Trophoblast cell (in vitro differentiated cells and primary cell): ENCODE results near the gene FEV.
A peak's percentile ranks its signal among the peaks of the same experiment; 100 is the strongest.

ENCODE experiments used
- DNase-seq, 2 donors: peaks; one replicate each; pipeline ENCODE4 v3.0.0-alpha.2; 2016
- H2AFZ ChIP-seq: 2 replicates; pipeline ENCODE4 v1.6.1; 2013; ENCODE audit warnings: low read length, moderate library complexity, mild to moderate bottlenecking; ENCODE audit not compliant: insufficient read depth, poor library complexity
- H2AK5ac ChIP-seq: 2 replicates; pipeline ENCODE4 v1.6.1; 2013; ENCODE audit warnings: mild to moderate bottlenecking, low read length
- H2BK120ac ChIP-seq: 2 replicates; pipeline ENCODE4 v1.6.1; 2013; ENCODE audit warnings: low read length, mild to moderate bottlenecking, moderate library complexity; ENCODE audit not compliant: insufficient read depth, poor library complexity
- H2BK12ac ChIP-seq: 2 replicates; pipeline ENCODE4 v1.6.1; 2013; ENCODE audit warnings: mild to moderate bottlenecking, low read length, moderate library complexity
- H2BK5ac ChIP-seq: 2 replicates; pipeline ENCODE4 v1.6.1; 2013; ENCODE audit warnings: low read length, low read depth, moderate library complexity, mild to moderate bottlenecking; ENCODE audit not compliant: poor library complexity
- H3K14ac ChIP-seq: 2 replicates; pipeline ENCODE4 v1.6.1; 2013; ENCODE audit warnings: mild to moderate bottlenecking, low read length
- H3K18ac ChIP-seq: 2 replicates; pipeline ENCODE4 v1.6.1; 2013; ENCODE audit warnings: mild to moderate bottlenecking, low read length
- H3K23ac ChIP-seq: 2 replicates; pipeline ENCODE4 v1.6.1; 2013; ENCODE audit warnings: low read length
- H3K27ac ChIP-seq: 2 replicates; pipeline ENCODE4 v1.5.1; 2013; ENCODE audit warnings: low read depth, mild to moderate bottlenecking, inconsistent platforms, low read length, moderate library complexity
- H3K27me3 ChIP-seq: 2 replicates; pipeline ENCODE4 v1.6.1; 2013; ENCODE audit warnings: inconsistent platforms, mild to moderate bottlenecking, low read length, moderate library complexity; ENCODE audit not compliant: insufficient read depth
- H3K36me3 ChIP-seq, 2 experiments: 1 replicate in 1 of 2; 2 replicates in 1 of 2; pipeline ENCODE4 v1.6.1; 2013; ENCODE audit warnings: low read length in 2 of 2, mild to moderate bottlenecking in 2 of 2, moderate library complexity in 1 of 2; ENCODE audit not compliant: insufficient read depth in 2 of 2, control insufficient read depth in 1 of 2
- H3K4ac ChIP-seq: 2 replicates; pipeline ENCODE4 v1.6.1; 2013; ENCODE audit warnings: low read depth, mild to moderate bottlenecking, low read length, moderate library complexity
- H3K4me1 ChIP-seq, 2 experiments: 1 replicate in 1 of 2; 2 replicates in 1 of 2; pipeline ENCODE4 v1.6.1; 2013; ENCODE audit warnings: low read length in 2 of 2, mild to moderate bottlenecking in 2 of 2, moderate library complexity in 1 of 2; ENCODE audit not compliant: insufficient read depth in 2 of 2, control insufficient read depth in 1 of 2
- H3K4me2 ChIP-seq: 2 replicates; pipeline ENCODE4 v1.6.1; 2013; ENCODE audit warnings: inconsistent platforms, mild to moderate bottlenecking, low read length, moderate library complexity
- H3K4me3 ChIP-seq: 2 replicates; pipeline ENCODE4 v1.5.1; 2013; ENCODE audit warnings: mild to moderate bottlenecking, low read depth, low read length, inconsistent platforms
- H3K79me1 ChIP-seq: one replicate; pipeline ENCODE4 v1.6.1; 2013; ENCODE audit warnings: low read length
- H3K79me2 ChIP-seq: 2 replicates; pipeline ENCODE4 v1.6.1; 2013; ENCODE audit warnings: low read length, mild to moderate bottlenecking; ENCODE audit not compliant: control insufficient read depth, insufficient read depth, poor library complexity
- H3K9ac ChIP-seq: 2 replicates; pipeline ENCODE4 v1.6.1; 2013; ENCODE audit warnings: mild to moderate bottlenecking, low read length
- H3K9me3 ChIP-seq: 2 replicates; pipeline ENCODE4 v1.6.1; 2013; ENCODE audit warnings: low read depth, mild to moderate bottlenecking, control low read depth, inconsistent platforms, low read length; ENCODE audit not compliant: insufficient read depth
- H4K12ac ChIP-seq: 2 replicates; pipeline ENCODE4 v1.6.1; 2013; ENCODE audit warnings: low read depth, mild to moderate bottlenecking, low read length, moderate library complexity
- H4K8ac ChIP-seq: 2 replicates; pipeline ENCODE4 v1.6.1; 2013; ENCODE audit warnings: low read depth, mild to moderate bottlenecking, low read length, moderate library complexity
- H4K91ac ChIP-seq: one replicate; pipeline ENCODE4 v1.6.1; 2013; ENCODE audit warnings: low read depth, mild to moderate bottlenecking, low read length, moderate library complexity
- WGBS: extraction: QIAGEN DNeasy Blood & Tissue Kit; methylation state at CpG from one replicate; pipeline ENCODE4 v1.1.7; 2013; ENCODE audit warnings: missing lambda C conversion rate; ENCODE audit not compliant: insufficient read length, insufficient coverage; ENCODE audit errors: extremely low coverage; 5-methylcytosine and 5-hydroxymethylcytosine counted together

Gene FEV

DNA sequence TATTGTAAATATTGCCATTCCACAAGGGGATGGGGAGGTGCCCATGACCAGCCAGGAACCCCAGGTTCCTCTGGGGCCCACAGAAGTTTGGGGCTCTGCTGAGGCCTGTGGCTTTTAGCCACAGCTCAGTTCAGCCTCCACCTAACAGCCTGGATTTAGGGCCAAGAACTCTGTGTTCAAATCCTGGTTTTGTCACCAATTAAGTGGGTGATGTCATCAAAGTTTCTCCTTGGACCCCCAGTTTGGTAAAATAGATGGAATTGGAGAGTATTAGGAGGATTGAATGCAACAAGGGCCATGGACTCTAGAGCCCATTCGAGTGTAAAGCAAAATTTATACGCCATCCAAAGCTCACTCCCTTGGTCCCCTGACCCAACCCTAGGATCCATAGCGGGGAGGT lies 3.2 kb upstream of the FEV start:
- Histone ChIP-seq H3K4me1 (peaks cover under 1% of the 10 kb centered on the region in 2 experiments), H3K36me3 (no peaks in the 10 kb centered on the region), H3K9ac (no peak overlapping the region), H2BK5ac (no peak overlapping the region), H2AK5ac (no peak overlapping the region), H3K4ac (no peak overlapping the region), H3K4me3 (no peak overlapping the region), H4K8ac (no peak overlapping the region), H3K4me2 (no peak overlapping the region), H3K18ac (no peak overlapping the region), H2BK120ac (no peak overlapping the region), H3K79me1 (no peaks in the 10 kb centered on the region), H3K14ac (no peak overlapping the region), H4K91ac (no peak overlapping the region), H3K9me3 (peaks cover 14% of the 10 kb centered on the region), H3K79me2 (no peaks in the 10 kb centered on the region), H2BK12ac (no peak overlapping the region), H3K27ac (no peak overlapping the region), H4K12ac (no peak overlapping the region), H3K27me3 (peaks cover 92% of the 10 kb centered on the region), H2AFZ (no peak overlapping the region), H3K23ac (no peak overlapping the region)
- no peak for DNase-seq
- WGBS: no CpG with 5 or more reads among the region's 3 CpGs

DNA sequence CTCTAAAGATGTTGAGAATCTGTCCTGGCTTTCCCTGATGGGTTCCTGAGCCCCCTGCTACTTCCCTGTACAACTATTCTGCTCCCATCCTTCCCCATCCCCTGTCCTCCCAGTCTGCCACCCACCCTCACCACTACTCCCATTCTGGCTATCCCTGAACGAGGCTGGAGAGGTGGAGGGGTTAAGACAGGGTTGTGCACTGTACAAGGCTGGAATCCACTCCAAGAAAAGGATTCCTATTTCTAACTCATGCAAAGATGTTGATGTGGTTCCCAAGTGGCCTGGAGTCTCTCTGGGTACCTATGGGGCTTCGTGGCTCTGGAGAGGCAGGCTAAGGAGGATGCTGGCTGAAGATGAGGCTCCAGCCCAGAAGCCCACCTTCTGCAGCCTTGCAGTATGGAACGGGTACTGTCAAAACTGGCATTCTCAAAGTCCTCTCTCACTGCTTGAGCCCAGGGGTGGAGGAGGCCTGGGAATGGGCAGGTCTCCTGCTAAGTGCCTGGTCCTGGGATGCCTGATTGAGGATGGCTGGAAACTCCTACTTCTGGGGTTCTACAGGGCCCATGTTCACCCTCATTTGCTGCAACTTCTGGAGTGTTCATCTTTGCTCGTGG lies 1.3 kb upstream of the FEV start:
- Histone ChIP-seq H3K4me2 (no peak overlapping the region), H3K79me2 (no peaks in the 10 kb centered on the region), H3K4me3 (no peak overlapping the region), H2BK5ac (no peak overlapping the region), H4K8ac (no peak overlapping the region), H3K4ac (no peak overlapping the region), H3K23ac (no peak overlapping the region), H3K27me3 (peaks cover 92% of the 10 kb centered on the region), H3K36me3 (no peaks in the 10 kb centered on the region), H2AK5ac (no peak overlapping the region), H3K9me3 (peaks cover 7% of the 10 kb centered on the region), H2AFZ (no peak overlapping the region), H3K79me1 (no peaks in the 10 kb centered on the region), H3K9ac (no peak overlapping the region), H4K91ac (no peak overlapping the region), H3K14ac (no peak overlapping the region), H3K18ac (no peak overlapping the region), H2BK120ac (no peak overlapping the region), H2BK12ac (no peak overlapping the region), H3K4me1 (peaks cover 0 to 2% of the 10 kb centered on the region in 2 experiments), H3K27ac (no peak overlapping the region), H4K12ac (no peak overlapping the region)
- DNase-seq: no peak
- no CpG with 5 or more reads among the region's 4 CpGs for WGBS

DNA sequence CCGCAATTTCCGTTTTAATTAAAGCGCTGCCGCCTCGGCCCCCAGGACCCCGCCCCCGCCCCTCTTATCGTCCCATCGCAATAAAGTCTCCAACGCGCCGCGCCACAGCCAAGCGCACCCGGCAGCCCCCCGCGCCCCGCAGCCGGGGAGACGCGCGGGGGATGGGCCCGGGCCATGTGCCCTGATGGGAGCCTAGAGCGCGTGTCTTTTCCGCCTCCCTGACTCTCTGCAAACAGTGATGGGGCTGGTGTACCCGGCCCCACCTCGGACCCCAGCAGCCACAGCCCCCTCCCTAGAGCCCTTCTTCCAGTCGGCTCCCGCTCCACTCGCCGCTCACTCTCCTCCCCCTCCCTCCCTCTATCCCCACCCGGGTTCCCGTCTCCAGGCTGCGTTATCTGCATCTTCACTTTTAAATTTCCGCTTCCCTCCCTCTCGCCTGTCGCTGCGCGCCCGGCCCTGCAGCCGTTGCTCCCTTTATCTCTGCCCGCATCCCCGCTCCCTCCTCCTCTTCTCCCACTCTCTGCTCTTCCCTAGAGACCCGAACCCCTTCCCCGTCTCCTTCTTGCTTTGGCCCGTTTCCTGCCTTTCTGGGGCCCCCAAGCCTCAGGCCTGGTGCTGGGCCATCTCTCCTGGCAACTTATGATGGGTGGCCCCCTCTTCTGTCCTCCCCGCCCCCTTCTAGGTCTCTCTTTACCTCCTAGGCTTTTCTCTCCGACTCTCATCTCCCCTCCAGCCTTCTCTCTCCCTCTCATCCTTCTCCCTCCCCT lies 524 bp upstream of the FEV start:
- no peak overlapping the region for H2AK5ac ChIP-seq
- WGBS: no CpG with 5 or more reads among the region's 49 CpGs

DNA sequence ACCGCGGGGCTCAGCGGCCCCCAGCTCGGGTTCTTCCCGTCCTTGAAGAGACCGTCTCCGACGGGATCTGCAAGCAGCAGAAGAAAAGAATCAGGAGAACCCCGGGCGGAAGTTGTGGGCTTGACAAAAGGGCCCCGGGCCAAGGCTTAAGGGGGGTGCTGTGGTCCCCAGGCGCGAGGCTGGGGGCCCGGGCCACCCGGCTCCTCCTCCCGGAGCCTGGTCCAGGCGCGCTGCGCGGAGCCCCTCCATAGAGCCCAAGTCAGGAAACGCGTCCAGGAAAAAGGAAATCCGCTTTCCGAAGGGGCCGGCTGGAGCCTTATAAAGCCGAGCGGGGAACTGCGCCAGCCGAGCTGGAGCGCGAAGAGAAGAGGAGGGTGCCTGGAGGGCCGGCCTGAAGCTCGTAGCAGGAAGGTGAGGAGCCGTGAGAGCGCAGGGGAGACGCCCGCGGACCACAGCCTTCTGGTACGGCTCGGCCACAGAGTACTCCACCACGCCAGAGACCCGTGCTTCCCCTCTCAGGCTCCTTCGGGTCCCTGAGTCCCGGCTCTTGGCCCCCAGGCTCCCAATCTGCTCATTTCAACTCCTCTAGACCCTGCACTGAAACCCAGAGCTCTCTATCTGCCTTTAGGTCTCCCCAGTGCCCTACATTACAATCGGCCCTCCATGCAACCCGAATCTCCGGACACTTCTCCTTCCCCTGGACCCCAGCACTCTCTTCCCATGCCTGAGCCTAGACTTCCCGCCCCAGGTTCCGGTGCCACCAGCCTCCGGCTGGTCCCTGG lies 554 bp downstream of the FEV start:
- peak overlapping the region; percentile 14 for H3K4me2 ChIP-seq
- no peak overlapping the region for H2AFZ ChIP-seq
- no peaks in the 10 kb centered on the region for H3K36me3 ChIP-seq
- no peak overlapping the region for H4K8ac ChIP-seq
- H3K27me3 ChIP-seq: peaks cover 82% of the 10 kb centered on the region
- no peak overlapping the region for H3K4ac ChIP-seq
- H3K79me1 ChIP-seq: no peaks in the 10 kb centered on the region
- no peak overlapping the region for H3K18ac ChIP-seq
- H3K27ac ChIP-seq: no peak overlapping the region
- no peak overlapping the region for H4K12ac ChIP-seq
- H3K9me3 ChIP-seq: peaks cover 3% of the 10 kb centered on the region
- no peaks in the 10 kb centered on the region for H3K79me2 ChIP-seq
- H2BK12ac ChIP-seq: no peak overlapping the region
- H3K14ac ChIP-seq: no peak overlapping the region
- no peak overlapping the region for H2BK120ac ChIP-seq
- H3K4me3 ChIP-seq: no peak overlapping the region
- H3K9ac ChIP-seq: no peak overlapping the region
- no peak for DNase-seq
- H3K23ac ChIP-seq: no peak overlapping the region
- WGBS: no CpG with 5 or more reads among the region's 50 CpGs
- H3K4me1 ChIP-seq: peaks cover 2 to 4% of the 10 kb centered on the region in 2 experiments
- no peak overlapping the region for H2BK5ac ChIP-seq
- H2AK5ac ChIP-seq: no peak overlapping the region
- no peak overlapping the region for H4K91ac ChIP-seq

More for the DNA sequence above, 524 bp upstream of the FEV start:
- Histone ChIP-seq H2BK5ac (no peak overlapping the region), H3K27ac (no peak overlapping the region), H3K27me3 (peaks cover 91% of the 10 kb centered on the region), H3K4me3 (no peak overlapping the region), H3K18ac (no peak overlapping the region), H2BK12ac (no peak overlapping the region), H4K12ac (no peak overlapping the region), H3K4ac (no peak overlapping the region), H2AFZ (no peak overlapping the region), H3K79me1 (no peaks in the 10 kb centered on the region), H3K79me2 (no peaks in the 10 kb centered on the region), H3K9ac (no peak overlapping the region), H4K91ac (no peak overlapping the region), H3K23ac (no peak overlapping the region), H4K8ac (no peak overlapping the region), H2BK120ac (no peak overlapping the region), H3K9me3 (peaks cover 3% of the 10 kb centered on the region), H3K4me1 (peaks cover 0 to 2% of the 10 kb centered on the region in 2 experiments), H3K14ac (no peak overlapping the region), H3K36me3 (no peaks in the 10 kb centered on the region), H3K4me2 (no peak overlapping the region)
- DNase-seq: no peak
